Glutamatergic neuron (in vitro differentiated cells): Measurements from ENCODE around the gene FOXL1. TPM values are rescaled to one million over a fixed set of nuclear protein-coding genes. Genes with fewer than 3 reads are reported as not detected.

Experiments used
- DNase-seq: peaks from one replicate; pipeline ENCODE4 v3.0.0; 2022
- H3K27ac Mint-ChIP-seq: one replicate; pipeline ENCODE4 v1.8.0; 2020; ENCODE audit warnings: mild to moderate bottlenecking, mixed read lengths, inconsistent platforms; ENCODE audit not compliant: unreplicated experiment
- H3K27me3 Mint-ChIP-seq: one replicate; pipeline ENCODE4 v1.8.0; 2020; ENCODE audit warnings: mild to moderate bottlenecking, moderate library complexity, mixed read lengths, inconsistent platforms; ENCODE audit not compliant: unreplicated experiment
- H3K36me3 Mint-ChIP-seq: one replicate; pipeline ENCODE4 v1.8.0; 2020; ENCODE audit warnings: mild to moderate bottlenecking, mixed read lengths, inconsistent platforms; ENCODE audit not compliant: unreplicated experiment
- H3K4me1 Mint-ChIP-seq: one replicate; pipeline ENCODE4 v1.8.0; 2020; ENCODE audit warnings: mild to moderate bottlenecking, low read depth, mixed read lengths, inconsistent platforms; ENCODE audit not compliant: unreplicated experiment
- H3K4me3 Mint-ChIP-seq: one replicate; pipeline ENCODE4 v1.8.0; 2020; ENCODE audit warnings: mild to moderate bottlenecking, mixed read lengths, inconsistent platforms; ENCODE audit not compliant: unreplicated experiment
- H3K9me3 Mint-ChIP-seq: one replicate; pipeline ENCODE4 v1.8.0; 2020; ENCODE audit warnings: mild to moderate bottlenecking, moderate library complexity, mixed read lengths, inconsistent platforms; ENCODE audit not compliant: unreplicated experiment
- CTCF ChIP-seq: fragments of 200-600 bp; sonication (generic); IDR thresholded peaks from one replicate; pipeline ENCODE4 v1.5.0; 2021; ENCODE audit not compliant: partially characterized antibody, unreplicated experiment
- total RNA-seq: library from RNA; stranded (reverse); fragmentation: NEBNext Ultra II Directional; extraction: Animal tissue kit (Norgen Biotek cat#: 25700); gene quantifications from one replicate; pipeline ENCODE4 v1.2.1, GENCODE V29; 2021; ENCODE audit not compliant: unreplicated experiment

The FOXL1 gene
- total RNA-seq, 1 donor from 2014 or later = not detected

- H3K36me3 Mint-ChIP-seq = peaks cover 5% of the 10 kb centered on the region
- no peaks in the 10 kb centered on the region for H3K9me3 Mint-ChIP-seq
- DNase-seq = no peak
- no peak overlapping the region for H3K4me3 Mint-ChIP-seq
- H3K27me3 Mint-ChIP-seq = peaks cover 2% of the 10 kb centered on the region
- no peak overlapping the region for H3K27ac Mint-ChIP-seq
- no peak for TF ChIP-seq CTCF
- H3K4me1 Mint-ChIP-seq = peaks cover 4% of the 10 kb centered on the region
Observed at GRCh38 chr16:86597880-86598606, 19.7 kb downstream of the FOXL1 start.

GRCh38 chr16:86598607-86599565, 20.5 kb downstream of the FOXL1 start:
- Mint-ChIP-seq H3K27me3 (peaks cover 2% of the 10 kb centered on the region), H3K36me3 (peaks cover 5% of the 10 kb centered on the region), H3K27ac (no peak overlapping the region), H3K4me3 (no peak overlapping the region), H3K4me1 (peaks cover 4% of the 10 kb centered on the region), H3K9me3 (no peaks in the 10 kb centered on the region)
- TF ChIP-seq CTCF = no peak
- no peak for DNase-seq

- Mint-ChIP-seq H3K27ac (no peak overlapping the region), H3K4me3 (no peak overlapping the region), H3K27me3 (peaks cover 2% of the 10 kb centered on the region), H3K4me1 (peaks cover 4% of the 10 kb centered on the region), H3K36me3 (peaks cover 5% of the 10 kb centered on the region), H3K9me3 (peaks cover 1% of the 10 kb centered on the region)
- TF ChIP-seq CTCF = no peak
- no peak for DNase-seq
Observed at GRCh38 chr16:86601356-86601755, 23.0 kb downstream of the FOXL1 start.

GRCh38 chr16:86602521-86602920, 24.2 kb downstream of the FOXL1 start:
- Mint-ChIP-seq H3K9me3 (peaks cover 1% of the 10 kb centered on the region), H3K27me3 (peaks cover 2% of the 10 kb centered on the region), H3K36me3 (peaks cover 5% of the 10 kb centered on the region), H3K27ac (no peak overlapping the region), H3K4me3 (no peak overlapping the region), H3K4me1 (peaks cover 4% of the 10 kb centered on the region)
- no peak for TF ChIP-seq CTCF
- no peak for DNase-seq
